Caco-2 (cell line): ENCODE results near the gene OR6C68. TPM values are rescaled to one million over a fixed set of nuclear protein-coding genes. Genes with fewer than 3 reads are reported as not detected.

Source experiments
- BruUV-seq: library from RNA; stranded (reverse); fragments of 400-500 nt; replicated peaks from 2 replicates; lab custom pipeline; 2021; lab: Mats Ljungman, UMichigan
- CTCF ChIA-PET: fragments of 300-600 bp; sonication (Branson Sonifier 250); formaldehyde crosslinking; loops from one replicate; lab custom pipeline; 2022; ENCODE audit warnings: antibody characterized with exemption; lab: Charles Lee
- POLR2A ChIA-PET: fragments of 300-600 bp; sonication (Branson Sonifier 250); formaldehyde crosslinking; loops from one replicate; lab custom pipeline; 2022; ENCODE audit warnings: antibody characterized with exemption; lab: Charles Lee
- DNase-seq, 2 experiments: peaks; one replicate each; pipeline versions ENCODE4 v3.0.0 to v3.0.0-alpha.2; 2020 to 2022
- H3K27me3 ChIP-seq: replicated peaks from 2 replicates; pipeline ENCODE4 v1.6.0; 2011; ENCODE audit warnings: low read length; ENCODE audit not compliant: control insufficient read depth, insufficient read depth
- H3K36me3 ChIP-seq: 2 replicates; pipeline ENCODE4 v1.5.1; 2011; ENCODE audit warnings: low read length; ENCODE audit not compliant: control insufficient read depth, insufficient read depth
- H3K4me1 ChIP-seq: fragments of 250-450 bp; sonication (Bioruptor Pico); 2 replicates; pipeline ENCODE4 v1.5.1; 2020; ENCODE audit warnings: mild to moderate bottlenecking
- H3K4me3 ChIP-seq: 2 replicates; pipeline ENCODE4 v1.5.1; 2011; ENCODE audit warnings: low read depth, mild to moderate bottlenecking, control low read depth, low read length
- H3K9me3 ChIP-seq: fragments of 250-450 bp; sonication (Bioruptor Pico); 2 replicates; pipeline ENCODE4 v1.5.1; 2020; ENCODE audit warnings: mild to moderate bottlenecking, moderate library complexity
- H3K27ac Mint-ChIP-seq: one replicate; pipeline ENCODE4 v1.8.0; 2022; ENCODE audit warnings: mixed read lengths; ENCODE audit not compliant: unreplicated experiment
- H3K27me3 Mint-ChIP-seq: one replicate; pipeline ENCODE4 v1.8.0; 2022; ENCODE audit warnings: mixed read lengths; ENCODE audit not compliant: insufficient read depth, unreplicated experiment
- H3K36me3 Mint-ChIP-seq: one replicate; pipeline ENCODE4 v1.8.0; 2022; ENCODE audit warnings: mild to moderate bottlenecking, mixed read lengths; ENCODE audit not compliant: insufficient read depth, unreplicated experiment
- H3K4me1 Mint-ChIP-seq: one replicate; pipeline ENCODE4 v1.8.0; 2022; ENCODE audit warnings: low read depth, mixed read lengths; ENCODE audit not compliant: unreplicated experiment
- H3K4me3 Mint-ChIP-seq: one replicate; pipeline ENCODE4 v1.8.0; 2022; ENCODE audit warnings: mild to moderate bottlenecking, moderate library complexity, mixed read lengths; ENCODE audit not compliant: unreplicated experiment
- H3K9me3 Mint-ChIP-seq: one replicate; pipeline ENCODE4 v1.8.0; 2022; ENCODE audit warnings: mixed read lengths; ENCODE audit not compliant: unreplicated experiment
- intact Hi-C: fragments of 100-400 bp; cut with micrococcal nuclease; formaldehyde crosslinking; loops from one replicate; pipeline ENCODE4 v1.10.0; 2022; ENCODE audit not compliant: unreplicated experiment
- total RNA-seq: library from RNA; stranded (reverse); gene quantifications from 2 replicates; pipeline ENCODE4 v1.2.3, GENCODE V29; 2022
- TF ChIP-seq, protein P1 (sequence below), 2 experiments: fragments of 200-600 bp in 1 of 2; IDR thresholded peaks; 1 replicate in 1 of 2; 2 replicates in 1 of 2; pipeline versions ENCODE4 v1.5.1 to v1.8.0; 2011 to 2022; ENCODE audit warnings: antibody characterized with exemption in 1 of 2, control low read depth in 1 of 2, inconsistent platforms in 1 of 2, low read depth in 1 of 2, low read length in 1 of 2, mild to moderate bottlenecking in 1 of 2, moderate library complexity in 1 of 2; ENCODE audit not compliant: insufficient read depth in 1 of 2, severe bottlenecking in 1 of 2, unreplicated experiment in 1 of 2

OR6C68 gene
- total RNA-seq, 1 experiment from 2014 or later: not detected

- ChIA-PET POLR2A (no interaction called here), CTCF (no interaction called here)
- Mint-ChIP-seq H3K36me3 (peaks cover 11% of the 10 kb centered on the region), H3K27me3 (no peaks in the 10 kb centered on the region), H3K27ac (no peak overlapping the region), H3K4me1 (peaks cover 14% of the 10 kb centered on the region), H3K9me3 (no peaks in the 10 kb centered on the region), H3K4me3 (no peak overlapping the region)
- H3K9me3 ChIP-seq: no peaks in the 10 kb centered on the region
- intact Hi-C loops: no loop called here
- TF ChIP-seq, protein P1, sequence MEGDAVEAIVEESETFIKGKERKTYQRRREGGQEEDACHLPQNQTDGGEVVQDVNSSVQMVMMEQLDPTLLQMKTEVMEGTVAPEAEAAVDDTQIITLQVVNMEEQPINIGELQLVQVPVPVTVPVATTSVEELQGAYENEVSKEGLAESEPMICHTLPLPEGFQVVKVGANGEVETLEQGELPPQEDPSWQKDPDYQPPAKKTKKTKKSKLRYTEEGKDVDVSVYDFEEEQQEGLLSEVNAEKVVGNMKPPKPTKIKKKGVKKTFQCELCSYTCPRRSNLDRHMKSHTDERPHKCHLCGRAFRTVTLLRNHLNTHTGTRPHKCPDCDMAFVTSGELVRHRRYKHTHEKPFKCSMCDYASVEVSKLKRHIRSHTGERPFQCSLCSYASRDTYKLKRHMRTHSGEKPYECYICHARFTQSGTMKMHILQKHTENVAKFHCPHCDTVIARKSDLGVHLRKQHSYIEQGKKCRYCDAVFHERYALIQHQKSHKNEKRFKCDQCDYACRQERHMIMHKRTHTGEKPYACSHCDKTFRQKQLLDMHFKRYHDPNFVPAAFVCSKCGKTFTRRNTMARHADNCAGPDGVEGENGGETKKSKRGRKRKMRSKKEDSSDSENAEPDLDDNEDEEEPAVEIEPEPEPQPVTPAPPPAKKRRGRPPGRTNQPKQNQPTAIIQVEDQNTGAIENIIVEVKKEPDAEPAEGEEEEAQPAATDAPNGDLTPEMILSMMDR (IDR thresholded peaks at IDR 0.05; ENCODE audit: insufficient read depth in 1 of 2, low read depth in 1 of 2, low read length in 1 of 2, severe bottlenecking in 1 of 2, unreplicated experiment in 1 of 2): no peak
- H3K27me3 ChIP-seq: no peaks in the 10 kb centered on the region
- DNase-seq: no peak
- H3K4me1 ChIP-seq: peaks cover 26% of the 10 kb centered on the region
- H3K36me3 ChIP-seq: no peaks in the 10 kb centered on the region
- no TSS peak for BruUV-seq
- no peak overlapping the region for H3K4me3 ChIP-seq
Measured at GRCh38 chr12:55495490-55495889, 3.3 kb downstream of the OR6C68 start.

GRCh38 chr12:55499231-55499630, 7.1 kb downstream of the OR6C68 start:
- ChIA-PET POLR2A (no interaction called here), CTCF (interaction anchor here (0.6 to 1.2 kb wide), 4 partner anchors 9 to 428 kb away, joined by 3 to 10 read pairs (median 5); no protein-coding TSS in a partner anchor)
- BruUV-seq: no TSS peak

GRCh38 chr12:55499810-55500252, 7.7 kb downstream of the OR6C68 start:
- no peaks in the 10 kb centered on the region for H3K9me3 Mint-ChIP-seq
- Histone ChIP-seq H3K36me3 (no peaks in the 10 kb centered on the region), H3K4me3 (no peak overlapping the region), H3K4me1 (peaks cover 44% of the 10 kb centered on the region), H3K27me3 (no peaks in the 10 kb centered on the region), H3K9me3 (no peaks in the 10 kb centered on the region)
- ChIA-PET CTCF (interaction anchor here (0.7 to 1.2 kb wide), 3 partner anchors 10 to 119 kb away, joined by 3 to 10 read pairs (median 4); no protein-coding TSS in a partner anchor), POLR2A (no interaction called here)
- intact Hi-C loops: loop anchor here (1.0 kb wide), 2 partner anchors 109 to 119 kb away; no protein-coding TSS in a partner anchor
- TF ChIP-seq, protein P1 (IDR thresholded peaks at IDR 0.05; ENCODE audit: insufficient read depth in 1 of 2, low read depth in 1 of 2, low read length in 1 of 2, severe bottlenecking in 1 of 2, unreplicated experiment in 1 of 2): no peak
- peak overlapping the region; percentile 83 for H3K27ac Mint-ChIP-seq
- no peaks in the 10 kb centered on the region for H3K27me3 Mint-ChIP-seq
- peak; percentile 82 to 88 for DNase-seq
- peaks cover 26% of the 10 kb centered on the region for H3K4me1 Mint-ChIP-seq
- H3K36me3 Mint-ChIP-seq: peaks cover 12% of the 10 kb centered on the region
- H3K4me3 Mint-ChIP-seq: peak overlapping the region; percentile 41
- no TSS peak for BruUV-seq

More at GRCh38 chr12:55499231-55499630, 7.1 kb downstream of the OR6C68 start:
- Mint-ChIP-seq H3K4me1 (peaks cover 26% of the 10 kb centered on the region), H3K4me3 (peak overlapping the region; percentile 41), H3K9me3 (no peaks in the 10 kb centered on the region), H3K36me3 (peaks cover 12% of the 10 kb centered on the region), H3K27ac (peak overlapping the region; percentile 27), H3K27me3 (no peaks in the 10 kb centered on the region)
- peak in 1 of 2 experiments; percentile 4 for DNase-seq
- TF ChIP-seq, protein P1 (IDR thresholded peaks at IDR 0.05; ENCODE audit: insufficient read depth in 1 of 2, low read depth in 1 of 2, low read length in 1 of 2, severe bottlenecking in 1 of 2, unreplicated experiment in 1 of 2): no peak
- H3K4me1 ChIP-seq: peaks cover 44% of the 10 kb centered on the region
- H3K9me3 ChIP-seq: no peaks in the 10 kb centered on the region
- H3K27me3 ChIP-seq: no peaks in the 10 kb centered on the region
- H3K36me3 ChIP-seq: no peaks in the 10 kb centered on the region
- no peak overlapping the region for H3K4me3 ChIP-seq
- intact Hi-C loops: loop anchor here (1.0 kb wide), 2 partner anchors 110 to 120 kb away; no protein-coding TSS in a partner anchor
